ENCODE results near the gene TRIM4.

GRCh38 chr7:99955247-99955646, 35.9 kb upstream of the TRIM4 start:
- TF ChIP-seq POLR2AphosphoS5 (IDR thresholded peaks at IDR 0.05; ENCODE audit: low read depth) (no peak), CTCF (conservative IDR thresholded peaks at IDR 0.05; ENCODE audit: low read depth in 2 of 2) (no peak), EZH2 (IDR thresholded peaks at IDR 0.05; ENCODE audit: low read depth, unreplicated experiment) (no peak), JUNB (IDR thresholded peaks at IDR 0.05; ENCODE audit: unreplicated experiment) (no peak), EZH2phosphoT487 (IDR thresholded peaks at IDR 0.05; ENCODE audit: unreplicated experiment) (no peak), NANOG (IDR thresholded peaks at IDR 0.05; ENCODE audit: borderline replicate concordance) (no peak), REST (IDR thresholded peaks at IDR 0.05; ENCODE audit: unreplicated experiment) (no peak)
